ENCODE results near the gene TPCN1. TPM values are rescaled to one million over a fixed set of nuclear protein-coding genes. Genes with fewer than 3 reads are reported as not detected.

TPCN1 gene
- total RNA-seq, 1 experiment from 2014 or later = 29.7 TPM

- Histone ChIP-seq H3K9me3 (ENCODE audit: control insufficient read depth in 1 of 2, insufficient read depth in 1 of 2, low read depth in 1 of 2, low read length in 2 of 2) (no peaks in the 10 kb centered on the region), H3K27me3 (ENCODE audit: insufficient read depth, low read length) (no peaks in the 10 kb centered on the region), H2AFZ (ENCODE audit: low read depth, low read length, poor library complexity, severe bottlenecking) (no peak overlapping the region), H4K20me1 (ENCODE audit: insufficient read depth) (no peaks in the 10 kb centered on the region), H3K9me2 (ENCODE audit: insufficient read depth) (no peaks in the 10 kb centered on the region), H3K4me2 (ENCODE audit: low read length) (no peak overlapping the region), H3K9ac (ENCODE audit: low read length) (no peak overlapping the region), H3K4me3 (replicated peaks in 1 of 2; ENCODE audit: low read depth in 1 of 2, low read length in 2 of 2) (no peak overlapping the region), H3K36me3 (ENCODE audit: control insufficient read depth in 1 of 2, insufficient read depth in 2 of 2, low read length in 2 of 2) (no peaks in the 10 kb centered on the region), H3K79me2 (ENCODE audit: insufficient read depth, low read length) (no peaks in the 10 kb centered on the region), H3K27ac (ENCODE audit: low read depth, low read length) (no peak overlapping the region), H3K4me1 (ENCODE audit: control insufficient read depth in 1 of 2, insufficient read depth in 2 of 2, low read length in 2 of 2) (peaks cover 22 to 26% of the 10 kb centered on the region in 2 experiments)
- DNase-seq (ENCODE audit: low read depth, low spot score) = no peak
- ChIA-PET CTCF (no interaction called here), POLR2A (no interaction called here), RAD21 (ENCODE audit: low non-redundant PET in 1 of 2, low total read pairs in 2 of 2, uncharacterized antibody in 2 of 2, unreplicated experiment in 2 of 2) (no interaction called here)
- intact Hi-C loops (cut with micrococcal nuclease) = no loop called here
- TF ChIP-seq, protein P1, sequence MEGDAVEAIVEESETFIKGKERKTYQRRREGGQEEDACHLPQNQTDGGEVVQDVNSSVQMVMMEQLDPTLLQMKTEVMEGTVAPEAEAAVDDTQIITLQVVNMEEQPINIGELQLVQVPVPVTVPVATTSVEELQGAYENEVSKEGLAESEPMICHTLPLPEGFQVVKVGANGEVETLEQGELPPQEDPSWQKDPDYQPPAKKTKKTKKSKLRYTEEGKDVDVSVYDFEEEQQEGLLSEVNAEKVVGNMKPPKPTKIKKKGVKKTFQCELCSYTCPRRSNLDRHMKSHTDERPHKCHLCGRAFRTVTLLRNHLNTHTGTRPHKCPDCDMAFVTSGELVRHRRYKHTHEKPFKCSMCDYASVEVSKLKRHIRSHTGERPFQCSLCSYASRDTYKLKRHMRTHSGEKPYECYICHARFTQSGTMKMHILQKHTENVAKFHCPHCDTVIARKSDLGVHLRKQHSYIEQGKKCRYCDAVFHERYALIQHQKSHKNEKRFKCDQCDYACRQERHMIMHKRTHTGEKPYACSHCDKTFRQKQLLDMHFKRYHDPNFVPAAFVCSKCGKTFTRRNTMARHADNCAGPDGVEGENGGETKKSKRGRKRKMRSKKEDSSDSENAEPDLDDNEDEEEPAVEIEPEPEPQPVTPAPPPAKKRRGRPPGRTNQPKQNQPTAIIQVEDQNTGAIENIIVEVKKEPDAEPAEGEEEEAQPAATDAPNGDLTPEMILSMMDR (IDR thresholded peaks at IDR 0.05 in 2 of 3, conservative IDR thresholded peaks at IDR 0.05 in 1 of 3; ENCODE audit: borderline replicate concordance in 1 of 3, insufficient read depth in 1 of 3, low read depth in 2 of 3, low read length in 2 of 3) = no peak
- TF ChIP-seq REST (IDR thresholded peaks at IDR 0.05; ENCODE audit: low read depth) (no peak), SRF (IDR thresholded peaks at IDR 0.05; ENCODE audit: low read depth) (no peak), EZH2phosphoT487 (IDR thresholded peaks at IDR 0.05; ENCODE audit: borderline replicate concordance) (no peak), ELF1 (IDR thresholded peaks at IDR 0.05; ENCODE audit: borderline replicate concordance, low read depth) (no peak), SP1 (IDR thresholded peaks at IDR 0.05; ENCODE audit: low read depth) (no peak), ZNF274 (IDR thresholded peaks at IDR 0.05; ENCODE audit: low read depth, low read length) (no peak), MAX (IDR thresholded peaks at IDR 0.05) (no peak), EGR1 (IDR thresholded peaks at IDR 0.05; ENCODE audit: low read depth) (no peak)
- TF ChIP-seq, protein P2, sequence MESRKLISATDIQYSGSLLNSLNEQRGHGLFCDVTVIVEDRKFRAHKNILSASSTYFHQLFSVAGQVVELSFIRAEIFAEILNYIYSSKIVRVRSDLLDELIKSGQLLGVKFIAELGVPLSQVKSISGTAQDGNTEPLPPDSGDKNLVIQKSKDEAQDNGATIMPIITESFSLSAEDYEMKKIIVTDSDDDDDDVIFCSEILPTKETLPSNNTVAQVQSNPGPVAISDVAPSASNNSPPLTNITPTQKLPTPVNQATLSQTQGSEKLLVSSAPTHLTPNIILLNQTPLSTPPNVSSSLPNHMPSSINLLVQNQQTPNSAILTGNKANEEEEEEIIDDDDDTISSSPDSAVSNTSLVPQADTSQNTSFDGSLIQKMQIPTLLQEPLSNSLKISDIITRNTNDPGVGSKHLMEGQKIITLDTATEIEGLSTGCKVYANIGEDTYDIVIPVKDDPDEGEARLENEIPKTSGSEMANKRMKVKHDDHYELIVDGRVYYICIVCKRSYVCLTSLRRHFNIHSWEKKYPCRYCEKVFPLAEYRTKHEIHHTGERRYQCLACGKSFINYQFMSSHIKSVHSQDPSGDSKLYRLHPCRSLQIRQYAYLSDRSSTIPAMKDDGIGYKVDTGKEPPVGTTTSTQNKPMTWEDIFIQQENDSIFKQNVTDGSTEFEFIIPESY (IDR thresholded peaks at IDR 0.05; ENCODE audit: extremely low read depth, insufficient replicate concordance, low read length) = no peak
- no TSS peak for BruUV-seq (replicated peaks)
- no peak for ATAC-seq
Observed at GRCh38 chr12:113211160-113211559, 10.1 kb upstream of the TPCN1 start.

Measured in HCT116 (cell line).